ENCODE data around the gene ARHGEF10L.

Gene ARHGEF10L

GRCh38 chr1:17582124-17582774, 42.8 kb downstream of the ARHGEF10L start:
- H3K4me3 ChIP-seq (ENCODE audit: low read length): no peak overlapping the region
- no peak for TF ChIP-seq CTCF (IDR thresholded peaks at IDR 0.05; ENCODE audit: insufficient read depth, low read depth, low read length, missing control alignments)
- DNase-seq (ENCODE audit: low read depth): peak; percentile 66

GRCh38 chr1:17584539-17584938, 45.0 kb downstream of the ARHGEF10L start:
- TF ChIP-seq CTCF (IDR thresholded peaks at IDR 0.05; ENCODE audit: insufficient read depth, low read depth, low read length, missing control alignments): no peak
- no peak overlapping the region for H3K4me3 ChIP-seq (ENCODE audit: low read length)

GRCh38 chr1:17585266-17585987, 45.9 kb downstream of the ARHGEF10L start:
- no peak for DNase-seq (ENCODE audit: low read depth)
- TF ChIP-seq CTCF (IDR thresholded peaks at IDR 0.05; ENCODE audit: insufficient read depth, low read depth, low read length, missing control alignments): no peak
- H3K4me3 ChIP-seq (ENCODE audit: low read length): no peak overlapping the region

More at GRCh38 chr1:17584539-17584938, 45.0 kb downstream of the ARHGEF10L start:
- DNase-seq (ENCODE audit: low read depth): no peak

GRCh38 chr1:17586172-17586964, 46.9 kb downstream of the ARHGEF10L start:
- DNase-seq (ENCODE audit: low read depth): peak; percentile 76
- no peak overlapping the region for H3K4me3 ChIP-seq (ENCODE audit: low read length)
- TF ChIP-seq CTCF (IDR thresholded peaks at IDR 0.05; ENCODE audit: insufficient read depth, low read depth, low read length, missing control alignments): no peak

GRCh38 chr1:17587693-17588047, 48.2 kb downstream of the ARHGEF10L start:
- no peak for TF ChIP-seq CTCF (IDR thresholded peaks at IDR 0.05; ENCODE audit: insufficient read depth, low read depth, low read length, missing control alignments)
- H3K4me3 ChIP-seq (ENCODE audit: low read length): no peak overlapping the region
- no peak for DNase-seq (ENCODE audit: low read depth)

- no peak for TF ChIP-seq CTCF (IDR thresholded peaks at IDR 0.05; ENCODE audit: insufficient read depth, low read depth, low read length, missing control alignments)
- DNase-seq (ENCODE audit: low read depth): peak; percentile 30
- no peak overlapping the region for H3K4me3 ChIP-seq (ENCODE audit: low read length)
These were observed 48.8 kb downstream of the ARHGEF10L start for GRCh38 chr1:17588048-17588871.

Data from epithelial cell of esophagus (primary cell).